HTERT RPE-1 (cell line): Measurements from ENCODE around the gene KIF7.
"Not testable (repeated sequence)": the region's sequence is repeated elsewhere in the genome, so short reads cannot be mapped to it uniquely, and the experiment has no call there.

Source experiments
- in situ Hi-C: fragments of 300-500 bp; cut with MboI; formaldehyde crosslinking; loops from 4 replicates; pipeline ENCODE4 v1.14.3; 2020; ENCODE audit warnings: low sequenced_read_pairs

Gene KIF7

GRCh38 chr15:89621547-89621946 lies 33.7 kb downstream of the KIF7 start:
- in situ Hi-C loops = no loop called here

- in situ Hi-C loops = no loop called here
These were observed 39.0 kb downstream of the KIF7 start for GRCh38 chr15:89616228-89616627.

GRCh38 chr15:89615135-89615534 lies 40.1 kb downstream of the KIF7 start:
- in situ Hi-C loops = no loop called here

GRCh38 chr15:89614164-89614563 lies 41.1 kb downstream of the KIF7 start:
- in situ Hi-C loops = no loop called here

DNA sequence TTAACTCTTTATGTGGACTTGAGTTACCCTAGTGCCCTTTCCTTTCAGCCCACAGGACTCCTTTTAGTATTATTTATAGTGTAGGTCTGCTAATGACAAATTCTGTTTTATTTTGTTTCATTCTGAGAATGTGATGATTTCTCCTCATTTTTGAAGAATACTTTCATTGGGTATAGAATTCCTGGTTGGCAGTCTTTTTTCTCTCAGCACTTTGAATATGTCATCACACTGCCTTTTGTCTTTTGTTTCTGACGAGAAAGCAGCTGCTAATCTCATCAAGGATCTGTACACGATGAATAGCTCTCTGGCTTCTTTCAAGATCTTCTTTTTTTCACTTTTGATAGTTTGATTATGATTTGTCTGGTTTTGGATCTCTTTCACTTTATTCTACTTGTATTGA lies 42.2 kb downstream of the KIF7 start:
- in situ Hi-C loops = no loop called here

DNA sequence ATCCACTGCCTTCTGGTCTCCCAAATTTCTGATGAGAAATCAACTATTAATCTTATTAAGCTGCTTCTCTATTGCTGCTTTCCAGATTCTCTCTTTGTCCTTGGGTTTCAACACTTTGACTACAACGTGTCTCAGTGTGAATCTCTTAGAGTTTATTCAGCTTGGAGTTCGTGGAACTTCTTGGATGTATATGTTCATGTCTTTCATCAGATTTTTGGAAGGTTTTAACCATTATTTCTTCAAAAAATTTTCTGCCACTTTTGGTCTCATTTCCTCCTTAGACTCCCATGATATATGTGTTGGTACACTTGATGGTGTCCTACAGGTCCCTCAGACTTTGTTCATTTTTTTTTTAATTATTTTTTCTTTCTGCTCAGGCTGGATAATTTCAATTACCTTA lies 44.0 kb downstream of the KIF7 start:
- in situ Hi-C loops = no loop called here

- in situ Hi-C loops = no loop called here
These were observed 56.2 kb downstream of the KIF7 start for GRCh38 chr15:89599021-89599420.

- in situ Hi-C loops = no loop called here
These were observed 62.2 kb downstream of the KIF7 start for GRCh38 chr15:89593018-89593417.

GRCh38 chr15:89591834-89592233 lies 63.4 kb downstream of the KIF7 start:
- in situ Hi-C loops = no loop called here

DNA sequence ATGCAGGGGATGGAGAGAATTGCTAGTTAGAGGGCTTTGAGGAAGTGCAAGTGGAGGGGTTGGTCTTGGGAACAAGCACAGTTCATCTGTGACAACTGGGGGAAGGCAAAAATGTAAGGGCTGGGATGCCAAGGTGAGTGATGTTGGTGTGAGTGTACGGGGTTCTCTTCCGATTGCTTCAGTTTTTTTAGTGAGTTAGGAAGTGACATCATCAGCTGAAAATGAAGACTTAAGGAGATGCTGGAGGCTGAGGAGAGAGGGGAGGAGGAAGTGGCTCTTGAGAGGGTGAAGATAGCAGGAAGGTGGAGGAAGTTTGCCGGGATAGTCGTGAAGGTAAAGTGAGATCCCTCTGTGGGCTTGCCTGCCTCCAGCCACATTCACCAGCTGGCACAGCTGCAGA lies 67.3 kb downstream of the KIF7 start:
- in situ Hi-C loops = no loop called here

DNA sequence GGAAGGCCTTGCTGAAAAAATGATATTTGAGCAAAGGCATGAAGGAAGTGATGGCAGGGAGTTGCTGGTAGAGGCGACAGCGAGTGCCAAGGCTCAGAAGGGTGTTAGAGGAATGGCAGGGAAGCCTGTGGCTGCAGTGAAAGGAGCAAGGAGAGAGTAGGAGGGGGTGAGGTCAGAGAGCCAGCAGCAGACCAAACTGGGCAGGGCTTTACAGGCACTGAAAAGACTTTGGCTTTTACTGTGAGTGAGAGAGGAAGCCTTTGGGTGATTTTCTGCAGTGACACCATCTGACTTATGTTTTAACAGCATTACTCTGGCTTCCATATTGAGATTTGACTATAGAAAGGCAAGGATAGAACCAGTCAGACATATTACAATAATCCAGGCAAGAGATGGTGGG lies 68.6 kb downstream of the KIF7 start:
- in situ Hi-C loops = no loop called here

DNA sequence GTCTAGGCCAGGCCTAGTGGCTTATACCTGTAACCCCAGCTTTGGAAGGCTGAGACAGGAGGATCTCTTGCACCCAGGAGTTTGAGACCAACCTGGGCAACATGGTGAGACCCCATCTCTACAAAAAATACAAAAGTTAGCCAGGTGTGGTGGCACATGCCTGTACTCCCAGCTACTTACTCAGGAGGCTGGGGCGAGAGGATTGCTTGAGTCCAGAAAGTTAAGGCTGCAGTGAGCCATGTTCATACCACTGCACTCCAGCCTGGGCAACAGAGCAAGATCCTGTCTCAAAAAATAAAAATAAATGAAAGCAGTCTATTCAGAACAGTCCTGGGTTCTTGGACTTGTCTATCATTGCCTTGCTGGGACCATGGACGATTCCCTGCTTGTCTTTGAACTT lies 74.5 kb downstream of the KIF7 start:
- in situ Hi-C loops = not testable (repeated sequence)

DNA sequence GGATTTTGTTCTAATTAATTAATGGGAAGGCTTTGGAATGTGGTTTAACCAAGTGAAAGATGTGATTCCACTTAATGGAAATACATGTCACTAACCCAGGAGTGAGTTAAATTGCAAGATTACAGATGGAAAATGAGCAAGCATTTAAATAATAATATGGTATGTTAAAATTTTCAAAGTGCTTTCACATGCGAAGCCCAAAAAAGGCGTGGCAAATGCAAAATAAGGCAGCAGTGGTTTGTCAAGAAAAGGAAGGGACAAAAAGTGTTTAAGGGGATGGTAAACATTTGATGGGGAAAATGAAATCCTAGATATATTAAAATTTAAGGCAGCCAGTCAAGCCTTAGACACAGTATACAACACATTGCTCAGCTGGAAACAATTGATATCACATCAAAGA lies 77.1 kb downstream of the KIF7 start:
- in situ Hi-C loops = no loop called here
